Adipocyte (in vitro differentiated cells): ENCODE measurements around the gene ATAD2B.

Experiments
- DNase-seq: peaks from one replicate; pipeline ENCODE4 v3.0.0-alpha.2; 2015; ENCODE audit warnings: low read depth
- H3K27me3 ChIP-seq: replicated peaks from 2 replicates; pipeline ENCODE4 v1.7.0; 2013; ENCODE audit warnings: mild to moderate bottlenecking, low read length, moderate library complexity; ENCODE audit not compliant: control insufficient read depth, insufficient read depth
- H3K36me3 ChIP-seq: 2 replicates; pipeline ENCODE4 v1.7.0; 2013; ENCODE audit warnings: low read length, mild to moderate bottlenecking, moderate library complexity; ENCODE audit not compliant: control insufficient read depth, insufficient read depth, severe bottlenecking
- H3K4me1 ChIP-seq: 2 replicates; pipeline ENCODE4 v1.7.0; 2013; ENCODE audit warnings: mild to moderate bottlenecking, low read length, moderate library complexity; ENCODE audit not compliant: control insufficient read depth, insufficient read depth
- H3K4me3 ChIP-seq: 2 replicates; pipeline ENCODE4 v1.7.0; 2013; ENCODE audit warnings: mild to moderate bottlenecking, low read length, moderate library complexity
- H3K9ac ChIP-seq: 2 replicates; pipeline ENCODE4 v1.7.0; 2013; ENCODE audit warnings: mild to moderate bottlenecking, low read length, moderate library complexity
- H3K9me3 ChIP-seq: 2 replicates; pipeline ENCODE4 v1.7.0; 2013; ENCODE audit warnings: mild to moderate bottlenecking, low read length, moderate library complexity; ENCODE audit not compliant: control insufficient read depth

ATAD2B gene

DNA sequence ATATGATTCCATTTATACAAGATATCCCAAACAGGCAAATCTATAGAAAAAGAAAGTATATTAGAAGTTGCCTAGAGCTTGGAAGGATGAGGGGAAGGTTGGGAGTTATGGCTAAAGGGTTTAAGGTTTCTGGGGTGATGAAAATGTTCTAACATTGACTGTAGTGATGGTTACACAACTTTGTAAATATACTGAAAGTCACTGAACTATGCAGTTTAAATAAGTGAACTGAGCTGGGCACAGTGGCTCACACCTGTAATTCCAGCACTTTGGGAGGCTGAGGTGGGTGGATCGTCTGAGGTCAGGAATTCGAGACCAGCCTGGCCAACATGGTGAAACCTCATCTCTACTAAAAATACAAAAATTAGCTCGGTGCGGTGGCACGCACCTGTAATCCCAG, 91.5 kb downstream of the ATAD2B start:
- peaks cover 3% of the 10 kb centered on the region for H3K36me3 ChIP-seq
- no peak overlapping the region for H3K9ac ChIP-seq
- H3K4me1 ChIP-seq, result no peaks in the 10 kb centered on the region
- no peaks in the 10 kb centered on the region for H3K27me3 ChIP-seq
- H3K9me3 ChIP-seq, result no peaks in the 10 kb centered on the region
- H3K4me3 ChIP-seq, result no peak overlapping the region
- no peak for DNase-seq

DNA sequence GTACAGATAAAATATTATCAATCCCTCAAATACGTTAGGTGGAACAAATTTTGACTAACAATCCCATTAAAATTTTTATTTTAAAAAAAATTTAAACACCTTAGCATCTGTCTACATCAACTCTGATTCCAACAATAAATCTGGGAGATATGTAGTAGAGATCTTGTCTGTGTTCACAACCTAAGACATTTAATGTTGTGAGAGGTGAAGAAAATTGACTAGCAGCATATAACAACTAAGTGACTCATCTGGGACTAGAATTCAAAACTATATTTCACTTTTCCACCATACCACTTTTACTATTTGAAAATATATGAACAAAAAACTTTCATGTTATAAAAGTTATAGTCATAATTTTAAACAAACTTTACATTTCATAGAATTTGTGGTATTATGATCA, 97.9 kb downstream of the ATAD2B start:
- no peak overlapping the region for H3K4me3 ChIP-seq
- H3K9me3 ChIP-seq, result no peaks in the 10 kb centered on the region
- no peak overlapping the region for H3K9ac ChIP-seq
- peaks cover 4% of the 10 kb centered on the region for H3K36me3 ChIP-seq
- no peaks in the 10 kb centered on the region for H3K27me3 ChIP-seq
- DNase-seq, result peak; percentile 42
- H3K4me1 ChIP-seq, result peaks cover 19% of the 10 kb centered on the region

DNA sequence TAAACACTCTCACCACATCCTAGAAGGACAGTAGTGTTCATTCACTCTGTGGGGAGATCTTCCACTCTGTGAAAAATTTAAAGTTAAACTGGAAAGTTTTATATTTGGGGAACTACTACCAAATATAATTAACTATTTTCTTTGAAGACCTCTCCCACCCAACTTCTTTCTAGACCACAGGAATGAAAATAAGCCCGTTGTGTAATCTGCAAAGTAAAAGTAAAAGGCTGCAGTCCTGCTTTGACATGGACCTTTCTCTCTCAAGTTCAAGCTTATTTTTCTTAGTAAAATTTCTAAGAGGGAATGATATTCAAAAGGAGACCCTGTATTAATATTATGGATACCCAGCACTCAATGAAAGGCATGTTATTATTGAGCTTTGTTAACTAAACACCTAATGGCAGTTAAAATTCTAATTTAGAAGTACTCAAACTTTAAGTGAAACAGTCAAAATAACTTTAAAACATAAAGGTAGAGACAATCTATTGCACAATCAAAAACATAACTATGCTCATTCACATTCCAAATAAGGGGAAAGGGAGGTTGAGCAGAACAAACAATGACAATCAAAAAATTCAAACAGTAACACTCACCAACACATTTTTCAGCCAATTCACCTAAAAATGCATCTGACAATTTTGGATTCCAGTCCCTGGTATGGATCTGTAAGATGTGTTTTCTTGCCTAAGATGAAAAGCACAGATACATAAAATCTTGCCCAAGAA, 98.5 kb downstream of the ATAD2B start:
- H3K36me3 ChIP-seq, result peaks cover 4% of the 10 kb centered on the region
- H3K27me3 ChIP-seq, result no peaks in the 10 kb centered on the region
- peak; percentile 54 for DNase-seq
- no peak overlapping the region for H3K9ac ChIP-seq
- H3K4me3 ChIP-seq, result no peak overlapping the region
- peaks cover 19% of the 10 kb centered on the region for H3K4me1 ChIP-seq
- no peaks in the 10 kb centered on the region for H3K9me3 ChIP-seq

- H3K27me3 ChIP-seq, result no peaks in the 10 kb centered on the region
- H3K4me3 ChIP-seq, result no peak overlapping the region
- H3K9me3 ChIP-seq, result no peaks in the 10 kb centered on the region
- no peak for DNase-seq
- no peak overlapping the region for H3K9ac ChIP-seq
- peaks cover 12% of the 10 kb centered on the region for H3K36me3 ChIP-seq
- H3K4me1 ChIP-seq, result peaks cover 19% of the 10 kb centered on the region
These were observed 99.6 kb downstream of the ATAD2B start for GRCh38 chr2:23827287-23827686.

DNA sequence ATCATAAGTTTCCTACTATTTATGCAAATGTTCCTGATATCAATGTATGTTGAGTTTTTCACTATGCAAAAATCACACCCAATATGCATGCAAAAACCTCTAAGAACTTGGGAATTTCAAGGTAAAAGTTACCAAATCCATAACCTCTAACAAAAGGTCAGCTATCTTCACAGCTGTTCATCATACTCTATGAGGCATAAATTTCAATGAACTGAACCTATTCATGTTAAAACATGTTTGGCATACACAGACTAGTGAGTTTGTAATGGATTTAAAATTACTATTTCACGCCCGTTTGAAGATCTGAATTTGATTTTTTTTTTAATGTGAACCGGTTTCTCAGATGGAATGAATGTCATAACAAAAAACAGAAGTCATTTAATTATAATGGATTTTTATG, 100.2 kb downstream of the ATAD2B start:
- Histone ChIP-seq H3K4me1 (peaks cover 19% of the 10 kb centered on the region), H3K9me3 (no peaks in the 10 kb centered on the region), H3K9ac (no peak overlapping the region), H3K36me3 (peaks cover 17% of the 10 kb centered on the region), H3K4me3 (no peak overlapping the region), H3K27me3 (no peaks in the 10 kb centered on the region)
- DNase-seq, result no peak

GRCh38 chr2:23826040-23826439, 100.9 kb downstream of the ATAD2B start:
- Histone ChIP-seq H3K4me1 (peaks cover 19% of the 10 kb centered on the region), H3K36me3 (peaks cover 21% of the 10 kb centered on the region), H3K4me3 (no peak overlapping the region), H3K9me3 (no peaks in the 10 kb centered on the region), H3K27me3 (no peaks in the 10 kb centered on the region), H3K9ac (no peak overlapping the region)
- peak; percentile 51 for DNase-seq

- no peaks in the 10 kb centered on the region for H3K9me3 ChIP-seq
- no peaks in the 10 kb centered on the region for H3K27me3 ChIP-seq
- H3K4me3 ChIP-seq, result no peak overlapping the region
- H3K36me3 ChIP-seq, result peaks cover 21% of the 10 kb centered on the region
- H3K4me1 ChIP-seq, result peaks cover 19% of the 10 kb centered on the region
- H3K9ac ChIP-seq, result peak overlapping the region; percentile 57
- DNase-seq, result peak; percentile 88
These were observed 102.1 kb downstream of the ATAD2B start for GRCh38 chr2:23824777-23825212.

GRCh38 chr2:23823863-23824262, 103.1 kb downstream of the ATAD2B start:
- Histone ChIP-seq H3K9ac (no peak overlapping the region), H3K36me3 (peaks cover 25% of the 10 kb centered on the region), H3K4me3 (no peak overlapping the region), H3K27me3 (no peaks in the 10 kb centered on the region), H3K9me3 (no peaks in the 10 kb centered on the region), H3K4me1 (peaks cover 12% of the 10 kb centered on the region)
- no peak for DNase-seq

- Histone ChIP-seq H3K4me3 (no peak overlapping the region), H3K36me3 (peaks cover 20% of the 10 kb centered on the region), H3K9me3 (no peaks in the 10 kb centered on the region), H3K9ac (no peak overlapping the region), H3K27me3 (no peaks in the 10 kb centered on the region), H3K4me1 (no peaks in the 10 kb centered on the region)
- DNase-seq, result no peak
These were observed 112.0 kb downstream of the ATAD2B start for GRCh38 chr2:23814963-23815362.

DNA sequence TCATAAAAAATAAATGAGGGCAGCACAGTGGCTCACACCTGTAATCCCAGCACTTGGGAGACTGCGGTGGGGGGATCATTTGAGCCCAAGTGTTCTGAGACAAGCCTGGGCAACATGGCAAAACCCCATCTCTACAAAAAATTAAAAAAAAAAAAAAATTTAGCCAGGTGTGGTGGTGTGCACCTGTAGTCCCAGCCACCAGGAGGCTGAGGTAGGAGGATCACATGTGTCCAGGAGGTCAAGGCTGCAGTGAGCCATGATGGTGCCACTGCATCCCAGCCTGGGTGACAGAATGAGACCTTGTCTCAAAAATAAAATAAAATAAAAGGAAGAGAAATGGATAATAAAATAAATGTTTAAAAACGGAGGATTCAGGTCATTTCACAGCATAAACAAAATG, 113.5 kb downstream of the ATAD2B start:
- H3K36me3 ChIP-seq, result peaks cover 29% of the 10 kb centered on the region
- no peak for DNase-seq

DNA sequence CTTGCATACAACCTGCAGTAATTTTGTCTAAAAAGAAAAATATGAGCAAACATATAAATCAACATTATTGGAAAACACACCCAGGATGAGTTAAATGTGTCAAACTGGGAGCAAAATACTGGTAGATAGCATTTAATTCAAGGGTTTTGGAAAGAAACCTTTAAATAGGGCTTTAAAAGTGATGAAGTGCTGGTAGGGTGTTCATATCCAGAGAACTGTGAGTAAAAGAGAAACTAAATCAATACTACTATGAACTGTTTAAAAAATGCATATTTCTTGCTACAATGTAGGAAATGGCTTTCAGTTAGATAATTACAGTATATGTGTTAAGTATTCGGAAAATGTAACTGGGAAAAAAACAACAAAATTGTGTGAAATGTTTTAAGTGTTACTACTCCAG, 117.8 kb downstream of the ATAD2B start:
- Histone ChIP-seq H3K36me3 (peaks cover 24% of the 10 kb centered on the region), H3K27me3 (no peaks in the 10 kb centered on the region), H3K9ac (no peak overlapping the region), H3K4me1 (peaks cover 4% of the 10 kb centered on the region), H3K9me3 (no peaks in the 10 kb centered on the region), H3K4me3 (no peak overlapping the region)
- no peak for DNase-seq

More for the DNA sequence above, 113.5 kb downstream of the ATAD2B start:
- no peak overlapping the region for H3K9ac ChIP-seq
- no peak overlapping the region for H3K4me3 ChIP-seq
- H3K9me3 ChIP-seq, result no peaks in the 10 kb centered on the region
- H3K27me3 ChIP-seq, result no peaks in the 10 kb centered on the region
- no peaks in the 10 kb centered on the region for H3K4me1 ChIP-seq
